Ascending aorta (tissue), 2 donors: Measurements from ENCODE around the gene MITF. TPM values are rescaled to one million over a fixed set of nuclear protein-coding genes. Genes with fewer than 3 reads are reported as not detected.
"Not testable (repeated sequence)": the region's sequence is repeated elsewhere in the genome, so short reads cannot be mapped to it uniquely, and the experiment has no call there.

ENCODE experiments used
- DNase-seq, 2 donors: peaks; one replicate each; pipeline ENCODE4 v3.0.0-alpha.2; 2019; ENCODE audit warnings: low spot score in 2 of 2
- H3K27ac ChIP-seq, 2 donors: fragments of 200-600 bp; sonication (generic); one replicate each; pipeline ENCODE4 v1.5.1; 2016 to 2017; ENCODE audit warnings: mild to moderate bottlenecking in 1 of 2
- H3K27me3 ChIP-seq: fragments of 200-600 bp; sonication (generic); one replicate; pipeline ENCODE4 v1.5.1; 2017
- H3K36me3 ChIP-seq, 2 donors: fragments of 200-600 bp; sonication (generic); one replicate each; pipeline ENCODE4 v1.5.1; 2016
- H3K4me1 ChIP-seq, 2 donors: fragments of 200-600 bp; sonication (generic); one replicate each; pipeline ENCODE4 v1.5.1; 2016 to 2017; ENCODE audit warnings: mild to moderate bottlenecking in 1 of 2
- H3K4me3 ChIP-seq, 2 donors: fragments of 200-600 bp; sonication (generic); one replicate each; pipeline ENCODE4 v1.5.1; 2016 to 2017; ENCODE audit warnings: mild to moderate bottlenecking in 1 of 2
- H3K9me3 ChIP-seq, 2 donors: fragments of 200-600 bp; sonication (generic); one replicate each; pipeline ENCODE4 v1.5.1; 2016
- intact Hi-C: fragments of 100-400 bp; cut with DNase I; formaldehyde crosslinking; loops from one replicate; pipeline ENCODE4 v1.15.1; 2023
- total RNA-seq: library from RNA; depleted of rRNA; stranded (reverse); fragments of >200 nt; gene quantifications from one replicate; pipeline ENCODE4 v1.1.0, GENCODE V29; 2016
- TF ChIP-seq, protein P1 (sequence below), 3 experiments: fragments of 200-600 bp in 2 of 3; fragments of 450-650 bp in 1 of 3; sonication (generic) in 2 of 3; IDR thresholded peaks; one replicate each; pipeline ENCODE4 v1.5.1; 2016 to 2019; ENCODE audit warnings: antibody characterized with exemption in 3 of 3, mild to moderate bottlenecking in 1 of 3, moderate library complexity in 1 of 3

The MITF gene
- total RNA-seq, 1 donor from 2014 or later = 27.4 TPM

DNA sequence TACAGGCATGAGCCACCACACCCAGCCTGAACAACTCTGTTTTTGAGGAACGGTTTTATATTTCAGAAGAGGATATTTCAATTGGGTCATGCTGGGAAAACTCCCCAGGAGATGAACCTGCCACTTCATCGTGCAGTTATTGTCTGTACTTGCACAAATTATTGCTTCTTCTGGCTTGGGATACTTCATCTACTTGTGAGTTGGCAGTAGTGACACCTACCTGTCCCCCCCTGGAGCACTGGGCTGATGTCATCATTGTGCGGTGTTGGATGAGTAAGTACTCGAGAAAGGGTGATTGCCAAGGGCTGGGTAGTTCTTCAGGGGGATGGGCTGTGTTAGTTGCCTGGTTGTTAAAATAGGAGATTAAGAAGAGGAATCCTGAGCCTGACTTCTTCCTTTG lies 175.1 kb downstream of the MITF start:
- TF ChIP-seq, protein P1, sequence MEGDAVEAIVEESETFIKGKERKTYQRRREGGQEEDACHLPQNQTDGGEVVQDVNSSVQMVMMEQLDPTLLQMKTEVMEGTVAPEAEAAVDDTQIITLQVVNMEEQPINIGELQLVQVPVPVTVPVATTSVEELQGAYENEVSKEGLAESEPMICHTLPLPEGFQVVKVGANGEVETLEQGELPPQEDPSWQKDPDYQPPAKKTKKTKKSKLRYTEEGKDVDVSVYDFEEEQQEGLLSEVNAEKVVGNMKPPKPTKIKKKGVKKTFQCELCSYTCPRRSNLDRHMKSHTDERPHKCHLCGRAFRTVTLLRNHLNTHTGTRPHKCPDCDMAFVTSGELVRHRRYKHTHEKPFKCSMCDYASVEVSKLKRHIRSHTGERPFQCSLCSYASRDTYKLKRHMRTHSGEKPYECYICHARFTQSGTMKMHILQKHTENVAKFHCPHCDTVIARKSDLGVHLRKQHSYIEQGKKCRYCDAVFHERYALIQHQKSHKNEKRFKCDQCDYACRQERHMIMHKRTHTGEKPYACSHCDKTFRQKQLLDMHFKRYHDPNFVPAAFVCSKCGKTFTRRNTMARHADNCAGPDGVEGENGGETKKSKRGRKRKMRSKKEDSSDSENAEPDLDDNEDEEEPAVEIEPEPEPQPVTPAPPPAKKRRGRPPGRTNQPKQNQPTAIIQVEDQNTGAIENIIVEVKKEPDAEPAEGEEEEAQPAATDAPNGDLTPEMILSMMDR (IDR thresholded peaks at IDR 0.05) = no peak
- intact Hi-C loops = no loop called here
- no peak for DNase-seq

GRCh38 chr3:69915726-69916125 lies 176.5 kb downstream of the MITF start:
- no peak for DNase-seq
- H3K27ac ChIP-seq = no peak overlapping the region
- H3K27me3 ChIP-seq = no peaks in the 10 kb centered on the region
- H3K4me3 ChIP-seq = no peak overlapping the region
- intact Hi-C loops = no loop called here
- TF ChIP-seq, protein P1 (IDR thresholded peaks at IDR 0.05) = no peak
- no peaks in the 10 kb centered on the region for H3K4me1 ChIP-seq
- no peaks in the 10 kb centered on the region for H3K36me3 ChIP-seq
- H3K9me3 ChIP-seq = peaks cover 0 to 6% of the 10 kb centered on the region in 2 donors

More for the DNA sequence above, 175.1 kb downstream of the MITF start:
- Histone ChIP-seq H3K27ac (no peak overlapping the region), H3K36me3 (no peaks in the 10 kb centered on the region), H3K4me1 (no peaks in the 10 kb centered on the region), H3K4me3 (no peak overlapping the region), H3K9me3 (peaks cover 0 to 6% of the 10 kb centered on the region in 2 donors), H3K27me3 (no peaks in the 10 kb centered on the region)

DNA sequence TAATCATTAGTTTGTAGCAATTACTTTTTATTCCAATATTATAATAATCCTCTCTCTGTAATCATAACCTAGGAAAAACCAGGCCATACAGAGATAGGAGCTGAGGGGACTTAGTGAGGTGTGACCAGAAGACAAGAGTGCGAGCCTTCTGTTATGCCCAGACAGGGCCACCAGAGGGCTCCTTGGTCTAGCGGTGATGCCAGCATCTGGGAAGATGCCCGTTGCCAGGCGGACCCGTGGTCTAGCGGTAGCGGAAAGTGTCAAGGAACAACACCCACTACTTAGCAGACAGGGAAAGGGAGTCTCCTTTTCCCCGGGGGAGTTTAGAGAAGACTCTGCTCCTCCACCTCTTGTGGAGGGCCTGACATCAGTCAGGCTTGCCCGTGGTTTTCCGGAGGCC lies 180.7 kb downstream of the MITF start:
- DNase-seq, H3K9me3 ChIP-seq, H3K4me1 ChIP-seq, H3K4me3 ChIP-seq, H3K27ac ChIP-seq, H3K36me3 ChIP-seq, H3K27me3 ChIP-seq: not testable (repeated sequence)
- TF ChIP-seq, protein P1 (IDR thresholded peaks at IDR 0.05) = peak; percentile 46 to 56 (median 53)
- intact Hi-C loops = loop anchor here (2.0 kb wide), 1 partner anchor 29 kb away; no protein-coding TSS in a partner anchor

DNA sequence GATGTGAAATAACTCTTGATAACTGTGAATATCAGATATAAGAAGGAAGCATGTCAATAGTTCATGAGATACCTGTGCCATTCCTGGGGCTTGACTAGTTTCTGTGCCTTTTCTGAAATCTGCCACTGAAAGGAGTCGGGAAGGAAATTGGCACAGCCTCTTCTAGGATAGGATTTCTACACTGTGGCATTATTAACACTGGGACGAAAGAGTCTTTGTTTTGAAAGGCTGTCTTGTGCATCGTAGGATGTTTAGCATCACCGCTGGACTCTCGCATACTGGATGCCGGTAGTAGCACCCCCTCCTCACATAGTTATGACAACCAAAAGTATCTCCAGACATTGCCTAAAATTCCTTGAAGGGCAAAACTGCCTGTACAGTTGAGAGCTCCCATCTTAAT lies 182.4 kb downstream of the MITF start:
- Histone ChIP-seq H3K27ac (no peak overlapping the region), H3K36me3 (no peaks in the 10 kb centered on the region), H3K4me3 (no peak overlapping the region), H3K27me3 (no peaks in the 10 kb centered on the region), H3K4me1 (no peaks in the 10 kb centered on the region), H3K9me3 (no peaks in the 10 kb centered on the region)
- DNase-seq = no peak
- intact Hi-C loops = loop anchor here (2.0 kb wide), 1 partner anchor 27 kb away; no protein-coding TSS in a partner anchor
- TF ChIP-seq, protein P1 (IDR thresholded peaks at IDR 0.05) = no peak

DNA sequence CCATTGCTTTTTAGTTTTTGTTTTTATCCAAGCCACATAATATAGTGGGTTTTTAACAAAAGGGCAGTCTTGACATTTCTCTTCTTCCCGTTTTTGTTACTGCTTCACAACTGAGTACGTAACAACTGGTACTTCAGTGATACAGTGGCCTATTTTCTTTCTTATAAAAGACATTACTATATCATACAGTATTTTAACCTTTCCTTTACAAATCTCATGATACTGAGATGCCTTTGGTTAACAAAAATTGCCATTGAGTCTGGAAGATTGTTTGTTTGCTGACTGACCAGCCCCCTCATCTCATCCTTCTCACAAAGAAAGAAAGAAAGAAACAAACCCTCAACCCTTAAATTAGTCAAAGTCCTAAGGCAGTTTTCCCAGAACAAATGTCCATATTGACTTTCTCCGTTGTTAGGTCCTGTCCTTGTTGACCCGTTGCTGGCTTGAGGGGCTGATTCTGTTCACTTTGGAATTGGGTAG lies 183.3 kb downstream of the MITF start:
- TF ChIP-seq, protein P1 (IDR thresholded peaks at IDR 0.05) = no peak
- no peaks in the 10 kb centered on the region for H3K27me3 ChIP-seq
- H3K27ac ChIP-seq = no peak overlapping the region

DNA sequence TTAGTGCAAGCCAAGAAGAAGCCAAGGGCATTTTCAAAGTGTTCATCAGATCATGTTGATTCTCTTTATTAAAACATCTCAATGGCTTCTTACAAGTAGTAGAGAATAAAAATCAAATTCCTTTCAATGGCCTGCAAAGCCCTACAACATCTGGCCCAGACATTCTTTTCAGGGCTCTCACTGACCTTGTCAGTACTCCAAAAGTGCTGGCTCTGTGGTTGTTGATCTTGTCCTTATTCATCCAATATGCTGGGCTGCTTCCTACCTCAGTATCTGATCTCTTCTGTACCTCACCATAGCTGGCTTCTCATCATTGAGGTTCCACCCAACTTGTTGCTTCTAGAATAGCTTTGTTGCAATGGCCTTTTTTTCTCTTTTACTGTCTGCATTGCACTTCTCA lies 186.2 kb downstream of the MITF start:
- no peak overlapping the region for H3K4me3 ChIP-seq
- no peaks in the 10 kb centered on the region for H3K4me1 ChIP-seq
- TF ChIP-seq, protein P1 (IDR thresholded peaks at IDR 0.05) = no peak
- H3K36me3 ChIP-seq = no peaks in the 10 kb centered on the region
- intact Hi-C loops = no loop called here
- no peaks in the 10 kb centered on the region for H3K9me3 ChIP-seq
- no peak for DNase-seq
- no peak overlapping the region for H3K27ac ChIP-seq
- no peaks in the 10 kb centered on the region for H3K27me3 ChIP-seq

More for the DNA sequence above, 183.3 kb downstream of the MITF start:
- intact Hi-C loops = no loop called here
- no peaks in the 10 kb centered on the region for H3K36me3 ChIP-seq
- no peak overlapping the region for H3K4me3 ChIP-seq
- no peaks in the 10 kb centered on the region for H3K4me1 ChIP-seq
- H3K9me3 ChIP-seq = no peaks in the 10 kb centered on the region
- DNase-seq = no peak
